Gastrocnemius medialis (tissue), 4 donors: ENCODE data around the gene PHACTR3. TPM values are rescaled to one million over a fixed set of nuclear protein-coding genes. Genes with fewer than 3 reads are reported as not detected.
"Not testable (repeated sequence)": the region's sequence is repeated elsewhere in the genome, so short reads cannot be mapped to it uniquely, and the experiment has no call there.

Experiments
- ATAC-seq, 2 donors: fragments of 150-250 bp; one replicate each; pipeline ENCODE4 v1.9.1; 2016
- DNase-seq, 2 donors: peaks; one replicate each; pipeline ENCODE4 v3.0.0-alpha.2; 2019
- H3K27ac ChIP-seq, 4 donors: fragments of 200-600 bp; sonication (generic); 1 replicate in 1 of 4; 2 replicates in 3 of 4; pipeline ENCODE4 v1.5.1; 2016 to 2018; ENCODE audit warnings: mild to moderate bottlenecking in 2 of 4, moderate library complexity in 1 of 4
- H3K27me3 ChIP-seq, 3 donors: fragments of 200-600 bp; sonication (generic) in 2 of 3; 1 replicate in 1 of 3; 2 replicates in 2 of 3; pipeline versions ENCODE4 v1.5.1 to v1.6.0; 2016 to 2019; ENCODE audit warnings: mild to moderate bottlenecking in 1 of 3, moderate library complexity in 1 of 3
- H3K36me3 ChIP-seq, 2 donors: fragments of 200-600 bp; sonication (generic) in 1 of 2; one replicate each; pipeline ENCODE4 v1.5.1; 2017 to 2018
- H3K4me1 ChIP-seq, 2 donors: fragments of 200-600 bp; sonication (generic) in 1 of 2; one replicate each; pipeline ENCODE4 v1.5.1; 2016 to 2017; ENCODE audit warnings: mild to moderate bottlenecking in 2 of 2
- H3K4me3 ChIP-seq, 4 donors: fragments of 200-600 bp; sonication (generic) in 3 of 4; 1 replicate in 1 of 4; 2 replicates in 3 of 4; pipeline ENCODE4 v1.5.1; 2016 to 2019; ENCODE audit warnings: mild to moderate bottlenecking in 2 of 4
- H3K9me3 ChIP-seq, 3 donors: fragments of 200-600 bp; sonication (generic) in 2 of 3; 1 replicate in 1 of 3; 2 replicates in 2 of 3; pipeline ENCODE4 v1.5.1; 2016 to 2019
- POLR2A ChIP-seq, 2 donors: fragments of 450-650 bp; IDR thresholded peaks; one replicate each; pipeline ENCODE4 v1.6.1; 2017; ENCODE audit warnings: antibody characterized with exemption in 2 of 2, mild to moderate bottlenecking in 2 of 2, moderate library complexity in 2 of 2
- in situ Hi-C, 4 donors: fragments of 200-750 bp; cut with MboI; loops; one replicate each; pipeline versions ENCODE4 v1.15.0 to v1.8.0; 2017; ENCODE audit warnings: low sequenced_read_pairs in 4 of 4
- intact Hi-C: fragments of 100-400 bp; cut with DNase I; formaldehyde crosslinking; loops from one replicate; pipeline ENCODE4 v1.15.1; 2023; ENCODE audit warnings: low total_unique reads
- total RNA-seq, 4 donors: library from RNA; depleted of rRNA; stranded (reverse); fragments of >200 nt; gene quantifications; one replicate each; pipeline versions ENCODE4 v1.1.0 to v1.2.3, GENCODE V29; 2016
- TF ChIP-seq, protein P1 (sequence below), 5 experiments: fragments of 450-650 bp in 3 of 5; fragments of 200-600 bp in 2 of 5; sonication (generic) in 2 of 5; IDR thresholded peaks in 4 of 5; conservative IDR thresholded peaks in 1 of 5; 1 replicate in 4 of 5; 2 replicates in 1 of 5; pipeline ENCODE4 v1.5.1; 2016 to 2019; ENCODE audit warnings: antibody characterized with exemption in 5 of 5, mild to moderate bottlenecking in 3 of 5, moderate library complexity in 3 of 5

Gene PHACTR3
- total RNA-seq, 4 donors from 2014 or later = 0.24 to 1.1 (median 0.59) TPM; not detected in 1

DNA sequence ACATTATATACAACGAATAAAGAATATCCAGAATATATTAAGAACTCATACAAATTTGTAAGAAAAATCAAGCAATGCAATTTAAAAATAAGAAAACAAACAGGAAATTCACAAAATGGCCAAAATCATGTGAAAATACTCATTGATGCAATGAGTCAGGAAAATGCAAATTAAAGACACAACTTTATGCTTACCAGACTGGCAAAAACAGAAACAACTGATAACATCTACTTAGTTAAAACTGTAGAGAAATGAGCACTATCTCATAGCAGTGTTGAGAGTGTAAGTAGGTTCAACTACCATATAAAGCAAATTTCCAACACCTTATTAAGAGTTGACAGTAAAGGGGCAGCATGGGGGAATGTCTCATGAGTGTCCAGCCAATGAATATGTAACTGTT is 266.8 kb downstream of the PHACTR3 start:
- no peaks in the 10 kb centered on the region for H3K9me3 ChIP-seq
- no peak overlapping the region for H3K4me3 ChIP-seq
- no peak for DNase-seq
- no peaks in the 10 kb centered on the region for H3K36me3 ChIP-seq
- TF ChIP-seq, protein P1, sequence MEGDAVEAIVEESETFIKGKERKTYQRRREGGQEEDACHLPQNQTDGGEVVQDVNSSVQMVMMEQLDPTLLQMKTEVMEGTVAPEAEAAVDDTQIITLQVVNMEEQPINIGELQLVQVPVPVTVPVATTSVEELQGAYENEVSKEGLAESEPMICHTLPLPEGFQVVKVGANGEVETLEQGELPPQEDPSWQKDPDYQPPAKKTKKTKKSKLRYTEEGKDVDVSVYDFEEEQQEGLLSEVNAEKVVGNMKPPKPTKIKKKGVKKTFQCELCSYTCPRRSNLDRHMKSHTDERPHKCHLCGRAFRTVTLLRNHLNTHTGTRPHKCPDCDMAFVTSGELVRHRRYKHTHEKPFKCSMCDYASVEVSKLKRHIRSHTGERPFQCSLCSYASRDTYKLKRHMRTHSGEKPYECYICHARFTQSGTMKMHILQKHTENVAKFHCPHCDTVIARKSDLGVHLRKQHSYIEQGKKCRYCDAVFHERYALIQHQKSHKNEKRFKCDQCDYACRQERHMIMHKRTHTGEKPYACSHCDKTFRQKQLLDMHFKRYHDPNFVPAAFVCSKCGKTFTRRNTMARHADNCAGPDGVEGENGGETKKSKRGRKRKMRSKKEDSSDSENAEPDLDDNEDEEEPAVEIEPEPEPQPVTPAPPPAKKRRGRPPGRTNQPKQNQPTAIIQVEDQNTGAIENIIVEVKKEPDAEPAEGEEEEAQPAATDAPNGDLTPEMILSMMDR (IDR thresholded peaks at IDR 0.05 in 4 of 5, conservative IDR thresholded peaks at IDR 0.05 in 1 of 5) = no peak
- TF ChIP-seq POLR2A (IDR thresholded peaks at IDR 0.05) = no peak
- no peaks in the 10 kb centered on the region for H3K27me3 ChIP-seq
- H3K27ac ChIP-seq = no peak overlapping the region
- in situ Hi-C loops (no loop called here), intact Hi-C loops (no loop called here)
- H3K4me1 ChIP-seq = no peaks in the 10 kb centered on the region
- no peak for ATAC-seq

DNA sequence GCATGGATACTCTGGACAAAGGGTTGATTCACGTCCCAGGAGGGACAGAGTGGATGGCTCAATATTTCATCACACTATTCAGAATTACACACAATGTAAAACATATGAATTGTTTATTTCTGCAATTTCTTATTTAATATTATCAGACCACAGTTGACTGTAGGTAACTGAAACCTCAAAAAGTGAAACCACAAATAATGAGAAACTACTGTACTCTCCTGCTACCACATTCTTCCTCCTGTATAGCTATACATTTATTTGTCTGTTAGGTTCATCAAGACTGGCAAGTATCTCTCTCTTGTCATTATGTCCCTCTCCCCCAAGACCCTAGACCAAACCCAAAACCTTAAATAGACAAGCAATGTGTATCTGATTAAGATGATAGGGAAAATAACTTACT is 269.1 kb downstream of the PHACTR3 start:
- DNase-seq (no peak), ATAC-seq (no peak)
- Histone ChIP-seq H3K36me3 (no peaks in the 10 kb centered on the region), H3K27me3 (no peaks in the 10 kb centered on the region), H3K27ac (no peak overlapping the region), H3K9me3 (no peaks in the 10 kb centered on the region), H3K4me3 (no peak overlapping the region), H3K4me1 (no peaks in the 10 kb centered on the region)
- in situ Hi-C loops = no loop called here
- intact Hi-C loops = no loop called here
- TF ChIP-seq, protein P1 (IDR thresholded peaks at IDR 0.05 in 4 of 5, conservative IDR thresholded peaks at IDR 0.05 in 1 of 5) = no peak
- TF ChIP-seq POLR2A (IDR thresholded peaks at IDR 0.05) = no peak

DNA sequence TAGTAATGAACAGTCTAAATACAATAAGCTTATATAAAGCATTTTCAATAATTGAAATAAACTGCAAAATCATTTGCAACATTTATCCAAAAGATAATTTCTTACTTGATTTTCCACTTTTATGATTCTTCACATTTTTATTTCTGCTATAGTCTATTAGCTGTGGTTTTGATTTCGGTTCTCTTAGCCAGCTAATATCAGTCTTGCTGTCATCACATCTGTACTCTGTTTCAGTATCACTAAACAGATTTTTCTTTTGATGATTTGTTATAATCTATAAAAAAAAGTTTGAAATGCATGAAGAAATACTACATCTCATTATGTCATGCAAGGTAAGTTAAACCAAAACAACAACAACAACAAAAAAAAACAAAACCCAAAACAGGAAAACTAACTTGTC is 275.9 kb downstream of the PHACTR3 start:
- Histone ChIP-seq H3K27ac (no peak overlapping the region), H3K27me3 (no peaks in the 10 kb centered on the region), H3K4me3 (no peak overlapping the region), H3K9me3 (no peaks in the 10 kb centered on the region), H3K36me3 (no peaks in the 10 kb centered on the region), H3K4me1 (peaks cover 0 to 5% of the 10 kb centered on the region in 2 donors)
- no peak for TF ChIP-seq POLR2A (IDR thresholded peaks at IDR 0.05)
- TF ChIP-seq, protein P1 (IDR thresholded peaks at IDR 0.05 in 4 of 5, conservative IDR thresholded peaks at IDR 0.05 in 1 of 5) = no peak
- intact Hi-C loops (no loop called here), in situ Hi-C loops (no loop called here)
- DNase-seq (no peak), ATAC-seq (no peak)

DNA sequence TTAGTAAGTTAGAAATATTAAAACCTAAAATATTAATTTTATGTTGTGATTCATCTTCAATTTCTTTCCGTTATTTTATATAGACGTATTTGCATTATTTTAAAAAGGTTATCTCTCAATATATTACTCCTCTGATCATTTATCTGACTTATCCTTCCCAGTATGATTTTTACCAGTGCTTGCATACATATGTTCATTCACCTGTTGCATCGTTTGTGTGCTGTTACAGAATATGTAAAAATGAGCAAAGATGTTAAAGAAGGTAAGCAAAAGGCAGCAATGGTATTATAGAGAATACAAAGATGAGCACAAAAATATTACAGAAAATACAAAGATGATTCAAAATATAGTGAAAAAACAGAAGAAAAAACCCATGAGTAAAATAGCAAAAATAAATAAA is 280.2 kb downstream of the PHACTR3 start:
- no peak for DNase-seq
- Histone ChIP-seq H3K27ac (no peak overlapping the region), H3K36me3 (no peaks in the 10 kb centered on the region), H3K27me3 (no peaks in the 10 kb centered on the region), H3K4me1 (no peaks in the 10 kb centered on the region), H3K9me3 (no peaks in the 10 kb centered on the region), H3K4me3 (no peak overlapping the region)
- TF ChIP-seq, protein P1 (IDR thresholded peaks at IDR 0.05 in 4 of 5, conservative IDR thresholded peaks at IDR 0.05 in 1 of 5) = no peak
- no peak for TF ChIP-seq POLR2A (IDR thresholded peaks at IDR 0.05)
- no peak for ATAC-seq
- intact Hi-C loops (no loop called here), in situ Hi-C loops (no loop called here)

DNA sequence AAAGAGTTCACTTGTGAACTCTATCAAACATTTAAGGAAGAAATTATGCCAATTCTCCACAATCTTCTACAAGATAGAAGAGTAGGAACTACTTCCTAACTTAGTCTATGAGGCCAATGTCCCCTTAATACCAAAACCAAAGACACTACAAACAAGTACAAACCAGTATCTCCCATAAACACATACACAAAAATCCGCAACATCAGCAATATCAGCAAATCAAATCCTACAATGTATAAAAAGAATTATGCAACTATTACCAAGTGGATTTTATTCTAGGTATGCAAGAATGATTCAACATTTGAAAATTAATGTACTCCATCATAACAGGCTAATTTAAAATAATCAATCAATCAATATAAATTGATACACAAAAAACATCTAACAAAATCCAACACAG is 283.7 kb downstream of the PHACTR3 start:
- intact Hi-C loops (no loop called here), in situ Hi-C loops (no loop called here)
- ATAC-seq (no peak), DNase-seq (no peak)
- no peak overlapping the region for H3K4me3 ChIP-seq
- H3K4me1 ChIP-seq = no peaks in the 10 kb centered on the region
- H3K27ac ChIP-seq = no peak overlapping the region
- TF ChIP-seq, protein P1 (IDR thresholded peaks at IDR 0.05 in 4 of 5, conservative IDR thresholded peaks at IDR 0.05 in 1 of 5) = no peak
- TF ChIP-seq POLR2A (IDR thresholded peaks at IDR 0.05) = no peak
- H3K27me3 ChIP-seq = no peaks in the 10 kb centered on the region
- H3K9me3 ChIP-seq = no peaks in the 10 kb centered on the region
- H3K36me3 ChIP-seq = no peaks in the 10 kb centered on the region

DNA sequence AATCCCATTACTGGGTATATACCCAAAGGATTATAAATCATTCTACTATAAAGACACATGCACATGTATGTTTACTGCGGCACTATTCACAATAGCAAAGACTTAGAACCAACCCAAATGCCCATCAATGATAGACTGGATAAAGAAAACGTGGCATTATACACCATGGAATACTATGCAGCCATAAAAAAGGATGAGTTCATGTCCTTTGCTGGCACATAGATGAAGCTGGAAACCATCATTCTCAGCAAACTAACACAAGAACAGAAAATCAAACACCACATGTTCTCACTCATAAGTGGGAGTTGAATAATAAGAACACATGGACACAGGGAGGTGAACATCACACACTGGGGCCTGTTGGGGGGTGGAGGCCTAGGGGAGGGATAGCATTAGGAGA is 285.7 kb downstream of the PHACTR3 start:
- H3K9me3 ChIP-seq, H3K36me3 ChIP-seq, in situ Hi-C loops, intact Hi-C loops, DNase-seq, ATAC-seq, H3K4me1 ChIP-seq, H3K27ac ChIP-seq, H3K4me3 ChIP-seq, H3K27me3 ChIP-seq: not testable (repeated sequence)
